Urothelium cell line (cell line): ENCODE results near the gene MICAL2.
"Not testable (repeated sequence)": the region's sequence is repeated elsewhere in the genome, so short reads cannot be mapped to it uniquely, and the experiment has no call there.

ENCODE experiments used
- DNase-seq: peaks from one replicate; pipeline ENCODE4 v3.0.0; 2011; ENCODE audit warnings: low spot score, mixed read lengths
- FAIRE-seq: peaks from 2 replicates; lab custom pipeline; 2011; peaks lifted over from hg19 to GRCh38; lab: Jason Lieb, UNC

Gene MICAL2

DNA sequence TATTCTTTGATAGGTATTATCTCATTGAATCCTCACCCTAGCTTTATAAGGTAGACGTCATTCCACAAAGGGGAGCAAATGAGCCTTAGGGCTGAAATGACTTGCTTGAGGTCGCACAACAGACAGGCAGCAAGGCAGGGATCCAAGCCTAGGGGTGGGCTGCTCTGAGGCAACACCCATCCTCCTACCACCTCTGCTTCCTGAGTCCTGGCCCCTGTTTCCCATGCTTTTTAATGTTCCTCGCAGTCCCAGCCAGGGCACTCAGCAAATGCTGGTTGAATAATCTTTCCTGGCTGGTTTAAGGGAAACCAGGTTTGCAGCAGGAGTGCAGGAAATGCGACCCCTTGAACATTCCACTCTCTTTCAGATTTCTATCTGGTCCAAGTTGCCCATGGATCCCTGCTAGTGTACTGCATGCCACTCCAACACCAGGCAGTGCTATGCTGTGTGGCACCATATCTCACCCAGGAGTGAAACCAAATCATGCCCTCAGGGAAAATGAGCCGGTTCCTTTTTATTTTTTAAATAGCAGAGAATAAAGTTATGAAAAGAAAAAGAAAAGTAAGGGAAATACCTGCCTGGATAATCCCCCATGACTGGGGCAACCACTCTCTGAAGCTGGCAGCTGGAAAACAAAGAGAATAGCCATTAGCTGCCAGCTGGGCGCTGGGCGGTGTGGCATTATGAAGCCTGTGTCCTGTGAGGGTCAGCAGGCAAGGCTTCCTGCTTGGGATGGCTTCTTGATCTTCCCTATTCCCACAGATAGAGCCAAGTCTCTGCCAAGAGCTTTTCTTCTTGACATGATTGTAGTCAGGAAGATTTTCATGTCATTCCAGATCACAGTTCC, 21.8 kb downstream of the MICAL2 start:
- DNase-seq (no peak), FAIRE-seq (no peak)

DNA sequence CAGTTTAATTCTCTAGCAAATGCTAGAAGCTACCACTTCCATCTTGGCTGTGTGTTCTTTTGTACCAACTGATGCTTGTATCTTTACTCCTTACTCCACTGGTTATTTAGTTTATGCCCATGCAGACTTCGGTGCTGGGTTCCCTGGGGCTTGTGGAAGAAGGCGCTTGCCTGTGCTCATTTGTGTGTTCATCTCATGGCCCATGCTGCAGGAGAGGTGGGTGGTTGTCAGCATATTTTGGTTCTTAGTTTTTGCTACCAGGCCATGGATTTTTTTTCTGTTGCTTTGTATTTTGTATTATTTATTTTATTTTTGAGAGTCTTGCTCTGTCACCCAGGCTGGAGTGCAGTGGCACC, 22.4 kb downstream of the MICAL2 start:
- FAIRE-seq (no peak), DNase-seq (no peak)

DNA sequence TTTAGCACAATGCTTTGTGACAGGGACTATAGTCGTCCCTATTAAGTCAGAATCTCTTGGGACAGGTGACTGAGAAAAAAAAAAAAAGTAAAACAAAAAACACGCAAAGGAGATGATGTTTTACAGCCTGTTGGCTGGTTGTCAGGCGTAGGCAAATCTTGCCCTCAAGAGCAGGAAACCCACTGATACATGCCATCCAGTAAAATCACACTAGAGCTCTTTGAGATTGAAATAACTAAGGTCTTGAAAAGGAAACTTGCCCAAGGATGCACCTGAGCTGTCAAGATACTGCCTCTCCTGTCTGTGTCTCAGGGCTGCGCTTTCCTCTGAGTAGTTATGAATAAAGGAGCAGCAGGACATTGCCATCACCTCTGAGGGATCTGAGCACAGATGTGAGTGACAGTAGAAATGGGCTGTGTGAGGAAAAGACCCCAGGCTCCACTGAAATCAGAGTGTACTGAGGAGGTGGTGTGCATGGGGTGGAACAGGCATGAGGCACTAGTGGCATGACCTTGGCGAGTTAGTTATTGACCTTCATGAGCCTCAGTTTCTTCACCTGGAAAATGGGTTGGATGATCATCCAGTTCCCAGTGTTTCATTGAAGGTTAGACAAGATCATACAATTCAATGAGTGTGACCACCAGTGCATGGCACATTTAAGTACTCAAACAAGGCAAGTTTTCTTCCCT, 23.3 kb downstream of the MICAL2 start:
- no peak for DNase-seq
- no peak for FAIRE-seq

DNA sequence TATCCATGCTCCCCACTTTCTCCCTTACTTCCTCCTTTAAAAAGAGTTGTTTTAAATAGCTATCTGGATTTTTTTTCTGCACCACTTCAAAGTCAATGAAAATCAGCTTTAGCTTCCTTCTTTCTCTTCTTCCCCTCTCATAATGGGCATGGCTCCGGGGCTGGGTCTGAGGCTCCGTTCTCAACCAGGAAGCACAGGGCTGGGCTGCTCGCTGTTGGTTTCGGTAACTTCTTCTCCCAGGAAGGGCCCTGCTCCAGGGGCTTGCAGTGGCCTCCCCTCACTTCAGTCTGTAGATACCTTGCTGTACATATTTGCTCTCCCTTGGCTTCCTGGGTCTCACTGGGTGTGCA, 23.8 kb downstream of the MICAL2 start:
- no peak for FAIRE-seq
- DNase-seq, result no peak

DNA sequence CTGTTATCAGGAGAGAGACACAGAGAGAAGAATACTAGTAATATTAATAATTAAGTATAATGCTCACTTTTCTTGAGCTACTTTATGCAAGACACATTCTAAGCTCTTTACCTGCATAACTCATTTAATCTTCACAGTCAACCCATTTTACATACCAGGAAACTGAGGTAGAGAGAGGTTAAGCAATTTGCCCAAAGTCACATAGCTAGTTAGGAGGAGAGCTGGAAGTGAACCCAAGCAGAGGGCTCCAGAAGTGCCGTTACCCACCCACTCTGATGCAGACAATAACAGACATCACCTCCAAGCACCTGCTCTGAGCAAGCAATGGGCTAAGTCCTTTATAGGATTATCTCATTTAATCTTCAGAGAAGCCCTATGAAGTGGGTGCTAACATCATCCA, 24.8 kb downstream of the MICAL2 start:
- FAIRE-seq, result no peak
- no peak for DNase-seq

DNA sequence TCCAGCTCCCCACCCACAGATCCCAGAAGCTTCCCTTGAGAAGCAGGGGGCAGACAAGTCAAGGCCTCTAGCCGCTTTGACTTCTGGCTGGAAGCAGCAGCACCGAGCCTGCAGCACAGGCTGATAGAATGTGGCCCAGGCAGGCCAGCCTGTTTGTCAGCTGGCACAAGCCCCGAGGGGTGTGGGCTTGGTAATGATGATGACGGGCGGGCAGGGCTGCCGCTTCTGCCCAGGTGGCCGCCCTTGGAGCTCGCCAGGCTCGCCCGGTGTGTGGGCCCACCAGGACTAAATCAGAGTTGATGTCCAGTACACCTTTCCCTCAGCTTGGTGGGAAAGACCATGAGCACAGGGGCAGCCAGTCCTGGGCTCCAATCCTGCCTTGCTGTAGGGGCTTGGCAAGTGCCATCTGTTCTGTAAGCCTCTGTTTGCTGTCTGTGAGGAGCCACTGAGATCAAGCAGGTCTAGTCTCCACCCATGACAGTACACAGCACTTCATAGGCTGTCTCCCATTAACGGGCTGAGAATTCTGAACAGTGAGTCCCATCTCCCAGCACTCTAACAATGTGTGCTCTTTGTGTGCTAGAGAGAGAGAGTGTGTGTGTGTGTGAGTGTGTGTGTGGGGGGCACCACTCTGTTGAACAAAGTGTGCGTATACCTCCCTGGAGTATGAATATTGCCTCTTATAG, 26.8 kb downstream of the MICAL2 start:
- DNase-seq, result no peak
- FAIRE-seq, result no peak

DNA sequence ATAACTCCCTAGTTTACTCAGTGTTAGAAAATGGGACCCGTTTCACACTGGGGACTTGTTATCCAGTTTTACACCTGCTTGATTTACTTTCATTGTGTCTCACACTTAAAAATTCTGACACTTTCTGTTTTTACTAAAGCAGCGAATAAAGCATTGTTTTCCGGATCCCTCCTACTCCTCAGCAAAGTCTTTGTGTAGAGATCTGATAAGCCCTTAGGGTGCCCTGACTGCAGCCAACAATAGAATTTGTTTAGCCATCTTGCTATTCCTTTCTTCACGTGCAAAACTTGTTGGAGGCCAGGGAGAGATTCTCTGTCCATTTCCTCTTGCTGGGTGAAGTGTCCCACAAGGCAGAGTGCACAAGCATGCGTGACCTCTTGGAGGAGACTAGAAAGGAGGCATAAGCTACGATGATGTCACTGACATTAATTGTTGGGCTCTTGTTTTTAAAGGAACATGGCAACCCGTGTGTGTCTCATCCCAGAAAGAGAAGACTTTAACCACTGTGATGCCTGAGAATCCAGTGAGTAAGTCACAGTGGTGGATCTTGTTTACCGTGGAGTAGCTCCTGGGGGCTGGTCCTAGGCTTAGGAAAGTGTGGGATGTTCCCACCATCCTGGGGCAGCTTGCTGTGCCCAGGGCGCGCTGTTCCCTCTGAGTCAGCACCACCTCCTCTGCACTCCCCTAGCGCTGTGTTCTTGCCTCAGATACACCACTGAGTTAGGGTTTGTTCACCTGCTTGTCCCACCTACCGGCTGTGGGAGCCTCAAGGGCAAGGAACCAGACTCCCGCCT, 27.7 kb downstream of the MICAL2 start:
- FAIRE-seq (no peak), DNase-seq (no peak)

DNA sequence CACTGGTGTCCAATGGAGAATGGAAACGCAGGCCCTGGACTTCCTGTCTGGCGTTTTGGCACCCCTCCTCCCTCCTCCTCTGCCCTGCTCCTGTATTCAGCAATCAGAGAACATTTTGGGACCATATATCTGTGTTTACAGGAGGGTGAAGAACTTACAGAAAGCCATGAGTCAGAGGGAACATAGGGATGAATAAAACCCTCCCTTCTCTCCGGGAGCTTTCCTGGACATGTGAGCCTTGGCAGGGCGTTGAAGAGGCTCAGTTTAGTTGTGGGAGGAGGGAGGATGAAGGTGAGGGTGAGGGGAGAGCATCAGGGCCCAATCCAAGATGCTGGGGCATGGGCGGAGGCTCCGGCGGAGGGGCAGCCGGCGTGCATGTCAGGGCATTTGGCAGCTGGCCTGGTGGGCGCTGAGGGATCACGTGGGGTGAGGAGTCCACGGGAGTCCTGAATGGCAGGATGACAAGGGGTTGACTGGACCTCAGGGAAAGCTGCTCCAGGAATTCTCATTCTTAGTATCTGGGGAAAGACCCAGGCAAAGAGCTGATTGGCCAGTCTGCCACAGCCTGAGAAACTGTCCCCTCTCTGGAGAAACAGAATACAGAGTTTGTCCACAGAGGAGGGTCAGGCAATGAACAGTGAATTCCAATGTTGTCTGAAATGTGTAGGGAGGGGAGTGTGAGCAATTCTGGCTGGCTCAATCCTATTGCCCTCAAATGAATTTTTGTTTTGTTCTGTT, 28.9 kb downstream of the MICAL2 start:
- FAIRE-seq, result no peak
- DNase-seq, result no peak

DNA sequence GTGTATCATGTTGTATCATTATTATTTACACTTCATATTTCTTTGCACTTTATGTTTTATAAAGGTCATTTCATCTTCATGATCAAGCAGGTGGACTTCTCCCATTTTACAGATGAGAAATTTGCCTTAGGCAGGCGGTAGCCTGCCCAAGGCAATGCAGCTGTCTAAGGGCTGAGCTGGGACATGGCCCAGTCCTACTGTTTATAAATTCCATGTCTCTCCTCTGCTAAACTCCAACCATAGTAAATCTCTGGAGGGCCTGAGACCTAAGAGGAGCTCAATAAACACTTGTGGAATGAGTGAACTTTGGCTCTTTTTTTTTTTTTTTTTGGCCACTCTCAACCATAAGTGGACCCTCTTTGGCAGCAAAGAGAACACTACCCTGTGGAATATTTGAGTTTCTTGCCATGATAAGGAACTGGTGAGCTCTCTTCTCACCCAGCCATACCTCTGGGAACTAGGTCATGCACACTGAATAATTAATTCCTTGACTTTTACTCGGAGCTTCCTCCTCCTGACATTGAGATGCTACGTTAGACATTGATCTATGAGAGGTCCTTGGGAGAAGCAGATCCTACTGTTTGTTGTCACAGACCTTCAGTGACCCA, 29.9 kb downstream of the MICAL2 start:
- no peak for FAIRE-seq
- DNase-seq, result no peak

DNA sequence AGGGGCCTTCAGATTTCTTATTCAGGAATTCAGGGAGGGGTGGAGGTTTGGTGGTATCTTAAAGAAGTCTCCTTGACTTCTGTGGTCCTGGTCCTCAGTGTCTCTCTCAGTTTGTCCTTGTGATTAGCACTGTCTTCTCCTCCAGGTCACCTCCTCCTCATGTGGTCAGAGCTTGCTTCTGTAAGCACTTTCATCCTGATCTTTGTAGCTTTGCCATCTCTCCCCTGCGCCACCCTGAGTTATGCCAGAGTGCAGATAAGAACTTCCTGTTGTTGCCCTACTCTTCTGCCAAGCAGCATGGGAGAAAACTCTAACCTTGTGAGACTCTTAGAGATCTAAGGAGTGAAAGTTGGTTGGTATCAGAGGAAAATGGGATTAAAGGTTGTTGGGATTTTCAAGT, 30.9 kb downstream of the MICAL2 start:
- DNase-seq (no peak), FAIRE-seq (no peak)

DNA sequence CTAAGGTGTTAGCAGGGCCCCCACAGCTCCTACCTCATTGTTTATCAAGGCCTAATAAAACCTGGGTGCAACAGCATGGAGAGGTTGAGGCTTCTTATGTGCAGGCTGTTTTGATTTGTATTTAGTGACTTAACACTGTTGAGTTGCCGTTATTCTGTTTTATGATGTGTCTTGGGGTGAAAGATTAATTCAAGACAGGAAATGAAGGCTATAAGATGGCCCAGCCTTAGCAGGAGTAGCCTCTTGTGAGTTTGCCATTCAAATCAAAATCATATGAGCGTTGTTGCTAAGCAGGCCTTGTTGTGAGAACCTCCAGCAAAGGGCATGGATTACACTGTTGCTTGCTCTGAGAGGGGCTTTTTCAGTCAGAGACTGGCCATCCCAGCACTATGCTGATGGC, 31.8 kb downstream of the MICAL2 start:
- FAIRE-seq, result no peak
- no peak for DNase-seq

DNA sequence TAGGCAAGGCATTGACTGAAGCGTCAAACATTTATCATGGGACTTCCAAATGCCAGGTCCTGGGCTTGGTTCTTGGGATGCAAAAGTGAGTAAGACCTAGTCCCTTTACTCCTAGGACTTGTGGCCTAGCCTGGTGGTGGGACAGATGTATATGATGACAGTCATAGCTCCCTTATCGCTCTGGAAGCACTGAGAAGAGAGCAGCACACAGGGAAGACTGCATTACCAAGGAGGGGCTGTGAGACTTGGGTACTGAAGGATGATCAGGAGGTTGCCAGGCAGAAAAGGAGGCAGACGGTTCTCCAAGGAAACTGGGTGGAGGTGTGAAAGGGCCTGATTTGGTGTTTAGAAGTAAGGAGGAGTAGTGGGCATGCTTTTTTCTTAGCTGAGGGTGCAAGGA, 32.5 kb downstream of the MICAL2 start:
- FAIRE-seq (no peak), DNase-seq (no peak)

DNA sequence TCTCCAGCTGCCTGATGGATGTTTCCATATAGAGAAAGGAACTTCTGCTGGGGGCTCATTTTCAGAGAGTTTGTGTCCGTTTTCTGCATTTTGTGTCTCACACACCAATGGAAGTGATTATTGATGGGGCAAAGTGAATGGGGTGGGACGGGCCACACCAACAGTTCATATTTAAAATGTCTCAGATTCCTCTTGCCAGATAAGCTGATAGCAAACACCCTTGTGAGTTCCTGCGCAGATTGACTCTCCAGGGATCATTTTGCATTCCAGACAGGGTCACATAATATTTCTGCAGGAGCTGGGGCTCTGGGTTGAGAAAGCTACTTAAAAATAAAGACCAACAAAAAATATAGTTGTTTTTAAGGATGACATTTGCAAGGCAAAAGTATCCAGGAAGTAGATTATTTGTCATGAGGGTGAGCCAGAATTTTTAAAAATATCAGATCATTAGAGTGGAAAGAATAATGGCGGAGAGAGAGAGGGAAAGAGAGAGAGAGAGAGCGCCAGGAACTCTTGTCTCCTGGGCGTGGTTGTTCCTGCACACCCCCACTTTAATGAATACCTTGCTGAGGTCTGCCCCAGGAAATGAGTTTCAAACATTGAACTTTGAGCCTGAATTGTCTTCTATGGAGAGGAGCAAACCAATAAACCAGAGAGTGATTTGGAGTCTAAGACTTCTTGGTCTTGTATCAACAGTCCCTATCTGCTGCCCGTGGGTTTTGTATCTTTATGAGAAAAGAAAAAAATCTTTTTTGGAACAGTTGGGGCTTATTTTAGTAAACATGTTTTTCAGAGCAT, 33.3 kb downstream of the MICAL2 start:
- DNase-seq (no peak), FAIRE-seq (no peak)

DNA sequence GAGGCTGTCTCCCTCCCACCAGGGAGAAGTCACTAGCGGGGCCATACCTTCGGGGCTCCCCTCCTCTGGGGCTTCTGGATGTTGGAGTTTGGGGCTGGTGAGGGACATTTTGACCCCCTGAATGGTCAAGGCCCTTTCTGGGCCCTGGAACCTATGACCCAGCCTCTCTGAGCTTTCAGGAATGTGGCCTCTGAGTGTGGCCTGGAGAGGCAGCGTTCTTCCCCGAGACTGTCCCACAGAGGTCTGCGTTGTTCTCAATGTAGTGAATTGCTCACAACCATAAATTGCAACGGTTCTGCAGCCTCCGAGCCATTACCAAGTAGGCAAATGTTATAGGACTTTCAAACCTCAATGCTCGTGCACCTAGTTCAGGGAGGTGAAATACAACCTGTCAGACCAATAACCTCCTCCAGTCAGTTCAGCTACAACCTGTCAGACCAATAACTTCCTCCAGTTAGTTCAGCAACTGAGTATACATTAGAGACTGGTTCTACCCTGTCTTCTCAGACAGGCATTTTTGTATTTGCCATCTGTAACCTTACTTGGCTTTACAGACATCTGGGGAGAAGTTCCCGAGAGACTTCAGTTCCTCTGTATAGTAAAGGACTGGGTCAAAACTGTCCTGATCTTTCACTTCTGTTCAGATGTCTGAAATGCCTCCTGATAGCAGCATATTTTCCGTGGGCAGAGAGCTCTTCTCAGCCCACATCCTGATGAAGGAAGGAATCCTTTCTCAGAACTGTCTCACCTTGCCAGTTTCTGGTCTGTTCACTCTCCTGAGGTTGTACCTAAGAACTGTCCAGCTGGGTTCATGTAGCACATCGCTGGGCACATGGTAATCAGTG, 34.2 kb downstream of the MICAL2 start:
- FAIRE-seq (no peak), DNase-seq (no peak)

DNA sequence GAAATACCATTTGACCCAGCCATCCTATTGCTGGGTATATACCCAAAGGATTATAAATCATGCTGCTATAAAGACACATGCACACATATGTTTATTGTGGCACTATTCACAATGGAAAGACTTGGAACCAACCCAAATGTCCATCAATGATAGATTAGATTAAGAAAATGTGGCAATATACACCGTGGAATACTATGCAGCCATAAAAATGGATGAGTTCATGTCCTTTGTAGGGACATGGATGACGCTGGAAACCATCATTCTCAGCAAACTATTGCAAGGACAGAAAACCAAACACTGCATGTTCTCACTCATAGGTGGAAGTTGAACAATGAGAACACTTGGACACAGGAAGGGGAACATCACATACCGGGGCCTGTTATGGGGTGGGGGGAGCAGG, 36.3 kb downstream of the MICAL2 start:
- not testable (repeated sequence) for DNase-seq, FAIRE-seq

DNA sequence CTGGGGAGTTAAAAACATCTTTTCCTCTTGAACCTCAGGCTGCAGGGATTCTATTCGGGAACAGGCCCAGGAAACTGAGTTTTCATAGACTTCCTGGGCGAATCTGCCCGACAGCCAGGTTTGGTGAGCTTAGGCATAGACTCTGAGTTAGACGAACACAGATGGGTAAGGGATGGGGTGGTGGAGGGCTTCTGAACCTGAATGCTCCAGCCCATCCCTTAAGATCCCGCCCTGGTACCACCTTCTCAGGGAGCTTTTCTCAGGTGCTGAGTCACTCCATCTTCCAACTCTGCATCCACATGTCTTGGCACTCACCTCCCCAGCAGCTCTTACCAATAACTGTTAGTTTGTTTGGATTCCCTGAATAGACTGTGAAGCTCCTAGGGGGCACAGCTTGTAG, 37.4 kb downstream of the MICAL2 start:
- FAIRE-seq, result no peak
- no peak for DNase-seq

DNA sequence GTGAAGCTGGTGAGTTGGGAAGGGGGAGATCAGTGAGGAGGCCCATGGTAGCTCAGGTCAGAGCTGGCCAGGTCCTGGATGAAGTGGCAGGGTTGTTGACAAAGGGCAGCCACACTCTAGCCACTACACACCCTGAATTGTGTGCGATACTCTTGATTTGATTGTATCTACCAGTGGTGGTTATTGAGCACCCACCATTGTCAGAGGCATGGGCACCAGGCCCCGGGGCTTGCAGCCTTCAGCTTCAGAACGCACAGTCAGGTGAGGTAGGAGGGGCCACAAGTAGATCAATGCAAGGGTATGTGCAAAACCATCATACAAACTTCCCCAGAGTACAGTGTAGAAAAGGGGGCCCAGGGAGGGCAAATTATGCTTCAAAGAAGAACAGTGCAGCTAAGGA, 38.1 kb downstream of the MICAL2 start:
- no peak for DNase-seq
- no peak for FAIRE-seq

DNA sequence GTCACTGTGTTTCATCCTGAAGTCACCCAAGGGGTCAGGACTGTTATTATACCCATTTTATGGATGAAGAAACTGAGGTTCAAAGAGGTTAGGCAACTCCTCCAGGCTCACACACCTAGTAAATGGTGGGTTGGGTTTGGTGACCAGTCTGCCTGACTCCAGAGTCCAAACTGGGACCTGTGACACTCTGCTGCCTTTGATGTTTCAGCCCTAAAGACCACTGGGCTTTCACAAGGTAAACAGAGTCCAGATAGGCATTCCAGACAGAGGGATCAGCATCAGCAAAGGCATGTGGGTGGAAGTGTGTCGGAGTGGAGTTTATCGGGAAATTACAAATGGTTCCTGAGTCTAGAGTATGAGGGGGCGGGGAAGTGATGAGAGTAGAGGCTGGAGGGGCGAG, 38.5 kb downstream of the MICAL2 start:
- FAIRE-seq (no peak), DNase-seq (no peak)
